Neutrophil (primary cell): ENCODE measurements around the gene BPTF.
"Not testable (repeated sequence)": the region's sequence is repeated elsewhere in the genome, so short reads cannot be mapped to it uniquely, and the experiment has no call there.

Source experiments
- H3K27ac ChIP-seq: fragments of 200-600 bp; sonication (generic); 2 replicates; pipeline ENCODE4 v1.5.1; 2016; ENCODE audit warnings: mild to moderate bottlenecking, moderate library complexity
- H3K27me3 ChIP-seq: fragments of 200-600 bp; sonication (generic); 2 replicates; pipeline ENCODE4 v1.6.0; 2016; ENCODE audit warnings: mild to moderate bottlenecking
- H3K36me3 ChIP-seq: fragments of 200-600 bp; sonication (generic); 2 replicates; pipeline ENCODE4 v1.5.1; 2017
- H3K4me1 ChIP-seq, 2 experiments: fragments of 200-600 bp in 1 of 2; sonication (generic) in 1 of 2; 1 replicate in 1 of 2; 2 replicates in 1 of 2; pipeline versions ENCODE4 v1.5.1 to v1.6.1; 2013 to 2016; ENCODE audit warnings: low read depth in 1 of 2, low read length in 1 of 2, mild to moderate bottlenecking in 1 of 2, moderate library complexity in 1 of 2; ENCODE audit not compliant: control insufficient read depth in 1 of 2, insufficient read depth in 1 of 2
- H3K4me3 ChIP-seq, 2 experiments: fragments of 200-600 bp in 1 of 2; sonication (generic) in 1 of 2; 1 replicate in 1 of 2; 2 replicates in 1 of 2; pipeline ENCODE4 v1.5.1; 2013 to 2016; ENCODE audit warnings: low read depth in 1 of 2, low read length in 1 of 2, mild to moderate bottlenecking in 1 of 2, moderate library complexity in 1 of 2
- H3K9me3 ChIP-seq: fragments of 200-600 bp; sonication (generic); 2 replicates; pipeline ENCODE4 v1.5.1; 2016
- TF ChIP-seq, protein P1 (sequence below): fragments of 200-600 bp; sonication (generic); IDR thresholded peaks from 2 replicates; pipeline ENCODE4 v1.5.1; 2016; ENCODE audit warnings: antibody characterized with exemption

BPTF gene

GRCh38 chr17:67920212-67920611 is 94.9 kb downstream of the BPTF start:
- Histone ChIP-seq H3K9me3 (no peaks in the 10 kb centered on the region), H3K4me3 (no peak overlapping the region), H3K27me3 (no peaks in the 10 kb centered on the region), H3K36me3 (peaks cover 79% of the 10 kb centered on the region), H3K4me1 (no peaks in the 10 kb centered on the region), H3K27ac (no peak overlapping the region)
- TF ChIP-seq, protein P1, sequence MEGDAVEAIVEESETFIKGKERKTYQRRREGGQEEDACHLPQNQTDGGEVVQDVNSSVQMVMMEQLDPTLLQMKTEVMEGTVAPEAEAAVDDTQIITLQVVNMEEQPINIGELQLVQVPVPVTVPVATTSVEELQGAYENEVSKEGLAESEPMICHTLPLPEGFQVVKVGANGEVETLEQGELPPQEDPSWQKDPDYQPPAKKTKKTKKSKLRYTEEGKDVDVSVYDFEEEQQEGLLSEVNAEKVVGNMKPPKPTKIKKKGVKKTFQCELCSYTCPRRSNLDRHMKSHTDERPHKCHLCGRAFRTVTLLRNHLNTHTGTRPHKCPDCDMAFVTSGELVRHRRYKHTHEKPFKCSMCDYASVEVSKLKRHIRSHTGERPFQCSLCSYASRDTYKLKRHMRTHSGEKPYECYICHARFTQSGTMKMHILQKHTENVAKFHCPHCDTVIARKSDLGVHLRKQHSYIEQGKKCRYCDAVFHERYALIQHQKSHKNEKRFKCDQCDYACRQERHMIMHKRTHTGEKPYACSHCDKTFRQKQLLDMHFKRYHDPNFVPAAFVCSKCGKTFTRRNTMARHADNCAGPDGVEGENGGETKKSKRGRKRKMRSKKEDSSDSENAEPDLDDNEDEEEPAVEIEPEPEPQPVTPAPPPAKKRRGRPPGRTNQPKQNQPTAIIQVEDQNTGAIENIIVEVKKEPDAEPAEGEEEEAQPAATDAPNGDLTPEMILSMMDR: no peak

GRCh38 chr17:67922503-67922902 is 97.2 kb downstream of the BPTF start:
- H3K27me3 ChIP-seq: no peaks in the 10 kb centered on the region
- TF ChIP-seq, protein P1: no peak
- no peaks in the 10 kb centered on the region for H3K9me3 ChIP-seq
- H3K4me1 ChIP-seq: no peaks in the 10 kb centered on the region
- no peak overlapping the region for H3K4me3 ChIP-seq
- no peak overlapping the region for H3K27ac ChIP-seq
- peaks cover 85% of the 10 kb centered on the region for H3K36me3 ChIP-seq

GRCh38 chr17:67928842-67929241 is 103.5 kb downstream of the BPTF start:
- Histone ChIP-seq H3K27ac (peak overlapping the region; percentile 42), H3K36me3 (peaks cover 96% of the 10 kb centered on the region), H3K4me1 (peaks cover 0 to 12% of the 10 kb centered on the region in 2 experiments)
- H3K9me3 ChIP-seq, H3K4me3 ChIP-seq, H3K27me3 ChIP-seq: not testable (repeated sequence)

GRCh38 chr17:67931227-67931626 is 105.9 kb downstream of the BPTF start:
- Histone ChIP-seq H3K9me3 (peaks cover 4% of the 10 kb centered on the region), H3K4me3 (no peak overlapping the region), H3K27me3 (no peaks in the 10 kb centered on the region), H3K27ac (no peak overlapping the region), H3K4me1 (peaks cover 0 to 12% of the 10 kb centered on the region in 2 experiments), H3K36me3 (peaks cover 98% of the 10 kb centered on the region)
- TF ChIP-seq, protein P1: no peak

DNA sequence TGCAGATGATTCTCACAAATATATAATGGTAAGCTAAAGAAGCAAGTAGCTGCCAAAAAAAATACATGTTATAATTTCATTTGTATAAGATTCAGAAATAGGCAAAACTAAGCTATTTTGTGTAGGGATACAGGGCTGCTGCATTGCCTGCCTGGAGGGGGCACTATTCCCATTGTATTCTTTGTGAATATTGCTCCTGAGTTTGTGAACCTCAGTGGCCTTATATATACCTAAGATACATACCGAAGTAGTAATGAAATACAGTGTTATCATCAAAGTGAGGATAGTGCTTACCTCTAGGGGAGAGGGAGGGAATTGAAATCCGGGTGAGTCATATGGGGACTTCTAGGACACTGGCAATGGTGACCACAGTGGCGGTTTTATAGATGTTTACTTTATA is 117.5 kb downstream of the BPTF start:
- H3K36me3 ChIP-seq: peaks cover 98% of the 10 kb centered on the region
- no peaks in the 10 kb centered on the region for H3K27me3 ChIP-seq
- no peaks in the 10 kb centered on the region for H3K4me1 ChIP-seq
- H3K4me3 ChIP-seq: no peak overlapping the region
- no peaks in the 10 kb centered on the region for H3K9me3 ChIP-seq
- TF ChIP-seq, protein P1: no peak
- H3K27ac ChIP-seq: no peak overlapping the region

- TF ChIP-seq, protein P1: no peak
- Histone ChIP-seq H3K4me1 (no peaks in the 10 kb centered on the region), H3K9me3 (no peaks in the 10 kb centered on the region), H3K36me3 (peaks cover 98% of the 10 kb centered on the region), H3K4me3 (no peak overlapping the region), H3K27ac (no peak overlapping the region), H3K27me3 (no peaks in the 10 kb centered on the region)
Observed at GRCh38 chr17:67944035-67944434, 118.7 kb downstream of the BPTF start.
